SU-DHL-6 (cell line): Measurements from ENCODE around the gene ACER2.

Experiments
- H2AFZ ChIP-seq: fragments of 200-600 bp; sonication (generic); 2 replicates; pipeline ENCODE4 v1.6.1; 2014; ENCODE audit warnings: low read depth, mild to moderate bottlenecking, moderate library complexity, mixed read lengths, antibody characterized with exemption, low read length; ENCODE audit not compliant: severe bottlenecking
- H3F3A ChIP-seq: fragments of 200-600 bp; shearing (Covaris generic); 2 replicates; pipeline ENCODE4 v1.6.0; 2016; ENCODE audit warnings: antibody characterized with exemption, mild to moderate bottlenecking; ENCODE audit not compliant: insufficient read depth
- H3K27ac ChIP-seq: fragments of 200-600 bp; sonication (generic); 2 replicates; pipeline ENCODE4 v1.5.1; 2016; ENCODE audit warnings: low read depth, mild to moderate bottlenecking, low read length, moderate library complexity, mixed read lengths
- H3K27me3 ChIP-seq: fragments of 200-600 bp; sonication (generic), shearing (Covaris generic); 2 replicates; pipeline ENCODE4 v1.6.0; 2014; ENCODE audit warnings: mild to moderate bottlenecking, low read length
- H3K36me3 ChIP-seq: fragments of 200-600 bp; sonication (generic); 2 replicates; pipeline ENCODE4 v1.6.1; 2014; ENCODE audit warnings: mild to moderate bottlenecking, low read length, mixed read lengths
- H3K4me2 ChIP-seq: fragments of 300-600, 200-600 bp; shearing (Covaris generic), sonication (generic); 2 replicates; pipeline ENCODE4 v1.6.0; 2014; ENCODE audit warnings: low read length, low read depth, mild to moderate bottlenecking; ENCODE audit not compliant: poor library complexity, severe bottlenecking
- H3K4me3 ChIP-seq: fragments of 200-600 bp; sonication (generic); 2 replicates; pipeline ENCODE4 v1.5.1; 2014; ENCODE audit warnings: antibody characterized with exemption, low read length, mild to moderate bottlenecking, mixed read lengths; ENCODE audit not compliant: insufficient read depth, poor library complexity, severe bottlenecking
- H3K79me2 ChIP-seq: fragments of 200-600 bp; sonication (generic); 2 replicates; pipeline ENCODE4 v1.6.1; 2014; ENCODE audit warnings: mild to moderate bottlenecking, low read length, moderate library complexity; ENCODE audit not compliant: insufficient read depth
- H3K9ac ChIP-seq: fragments of 200-600 bp; sonication (generic); 2 replicates; pipeline ENCODE4 v1.7.0; 2014; ENCODE audit warnings: mild to moderate bottlenecking, low read length
- H3K9me2 ChIP-seq: fragments of 200-600 bp; sonication (generic); replicated peaks from 2 replicates; pipeline ENCODE4 v1.6.1; 2014; ENCODE audit warnings: low read length; ENCODE audit not compliant: insufficient read depth
- H3K9me3 ChIP-seq: fragments of 200-600 bp; sonication (generic); 2 replicates; pipeline ENCODE4 v1.6.1; 2014; ENCODE audit warnings: low read length, mixed read lengths; ENCODE audit not compliant: insufficient read depth
- H4K20me1 ChIP-seq: fragments of 200-600 bp; sonication (generic); 2 replicates; pipeline ENCODE4 v1.6.1; 2014; ENCODE audit warnings: low read depth, mild to moderate bottlenecking, antibody characterized with exemption, low read length, moderate library complexity, mixed read lengths
- EZH2phosphoT487 ChIP-seq: fragments of 200-600 bp; sonication (generic), shearing (Covaris generic); conservative IDR thresholded peaks from 2 replicates; pipeline ENCODE4 v1.6.1; 2018; ENCODE audit warnings: mild to moderate bottlenecking, antibody characterized with exemption, low read length, moderate library complexity, mixed read lengths
- TF ChIP-seq, protein P1 (sequence below): fragments of 200-600 bp; sonication (generic); IDR thresholded peaks from one replicate; pipeline ENCODE4 v1.5.1; 2017; ENCODE audit warnings: antibody characterized with exemption, mild to moderate bottlenecking, low read length, moderate library complexity; ENCODE audit not compliant: insufficient read depth, poor library complexity, severe bottlenecking

The ACER2 gene

DNA sequence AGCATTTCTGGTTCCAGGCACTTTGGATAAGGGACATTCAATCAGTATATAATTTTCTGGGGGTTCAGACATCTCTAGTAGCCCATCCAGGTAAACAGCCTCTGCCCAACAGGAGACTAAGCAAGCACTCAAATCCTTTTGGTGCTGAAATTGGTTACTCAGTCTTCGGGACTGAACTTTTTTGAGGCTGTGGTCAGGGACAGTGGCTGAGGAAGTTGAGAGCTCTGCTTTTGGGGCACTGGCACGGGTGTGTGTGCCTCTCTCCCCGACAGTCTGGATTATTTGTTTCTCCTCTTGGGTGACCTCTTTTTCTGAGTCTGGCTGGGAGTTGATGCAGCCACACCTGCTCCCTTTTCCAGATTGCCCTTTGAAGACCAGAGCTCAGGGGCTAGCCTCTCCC, 47.6 kb downstream of the ACER2 start:
- no peaks in the 10 kb centered on the region for H3K9me2 ChIP-seq
- H2AFZ ChIP-seq = no peak overlapping the region
- H3K36me3 ChIP-seq = no peaks in the 10 kb centered on the region
- H3K79me2 ChIP-seq = no peaks in the 10 kb centered on the region
- no peaks in the 10 kb centered on the region for H3F3A ChIP-seq
- no peak overlapping the region for H3K9ac ChIP-seq
- no peaks in the 10 kb centered on the region for H4K20me1 ChIP-seq
- no peaks in the 10 kb centered on the region for H3K27me3 ChIP-seq
- TF ChIP-seq, protein P1, sequence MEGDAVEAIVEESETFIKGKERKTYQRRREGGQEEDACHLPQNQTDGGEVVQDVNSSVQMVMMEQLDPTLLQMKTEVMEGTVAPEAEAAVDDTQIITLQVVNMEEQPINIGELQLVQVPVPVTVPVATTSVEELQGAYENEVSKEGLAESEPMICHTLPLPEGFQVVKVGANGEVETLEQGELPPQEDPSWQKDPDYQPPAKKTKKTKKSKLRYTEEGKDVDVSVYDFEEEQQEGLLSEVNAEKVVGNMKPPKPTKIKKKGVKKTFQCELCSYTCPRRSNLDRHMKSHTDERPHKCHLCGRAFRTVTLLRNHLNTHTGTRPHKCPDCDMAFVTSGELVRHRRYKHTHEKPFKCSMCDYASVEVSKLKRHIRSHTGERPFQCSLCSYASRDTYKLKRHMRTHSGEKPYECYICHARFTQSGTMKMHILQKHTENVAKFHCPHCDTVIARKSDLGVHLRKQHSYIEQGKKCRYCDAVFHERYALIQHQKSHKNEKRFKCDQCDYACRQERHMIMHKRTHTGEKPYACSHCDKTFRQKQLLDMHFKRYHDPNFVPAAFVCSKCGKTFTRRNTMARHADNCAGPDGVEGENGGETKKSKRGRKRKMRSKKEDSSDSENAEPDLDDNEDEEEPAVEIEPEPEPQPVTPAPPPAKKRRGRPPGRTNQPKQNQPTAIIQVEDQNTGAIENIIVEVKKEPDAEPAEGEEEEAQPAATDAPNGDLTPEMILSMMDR = no peak
- TF ChIP-seq EZH2phosphoT487 = no peak
- no peak overlapping the region for H3K4me3 ChIP-seq
- H3K27ac ChIP-seq = no peak overlapping the region
- H3K4me2 ChIP-seq = no peak overlapping the region
- no peaks in the 10 kb centered on the region for H3K9me3 ChIP-seq

DNA sequence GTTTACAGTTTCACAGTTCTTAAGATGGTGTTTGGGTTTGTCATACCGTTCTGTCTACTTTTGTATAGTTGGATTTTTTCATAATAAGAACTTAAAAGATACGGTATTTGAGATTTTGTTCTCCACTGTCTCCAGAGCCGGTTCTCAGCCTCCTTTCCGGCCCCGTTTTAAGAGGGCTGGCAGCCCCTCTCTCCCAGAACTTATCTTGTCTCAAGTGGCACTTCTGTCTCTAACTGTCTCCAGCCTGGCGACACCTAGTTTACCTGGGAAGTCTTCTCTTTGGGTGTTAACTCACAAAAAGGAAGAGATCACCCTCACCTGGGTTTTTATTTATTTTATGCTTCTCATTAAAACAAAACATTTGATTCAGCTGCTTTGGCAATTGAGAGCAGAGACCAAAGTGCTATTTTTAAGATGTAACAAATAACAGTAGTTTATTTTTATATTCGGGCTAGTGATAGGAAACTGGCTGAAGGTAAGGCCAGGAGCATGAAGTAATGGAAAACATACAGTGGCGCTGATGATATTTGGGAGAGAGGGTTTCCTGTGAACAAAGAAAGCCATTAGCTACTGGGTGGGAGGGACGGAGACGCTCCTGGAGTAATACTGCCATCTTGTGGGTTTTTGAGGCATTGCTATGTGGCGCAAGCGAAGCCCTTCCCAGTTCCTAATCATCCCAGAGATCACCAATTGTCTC, 48.3 kb downstream of the ACER2 start:
- H3K9me3 ChIP-seq = no peaks in the 10 kb centered on the region
- H3K4me2 ChIP-seq = peak overlapping the region; percentile 31
- TF ChIP-seq, protein P1 = peak; percentile 80
- TF ChIP-seq EZH2phosphoT487 = no peak
- H3K79me2 ChIP-seq = no peaks in the 10 kb centered on the region
- peak overlapping the region; percentile 69 for H2AFZ ChIP-seq
- H4K20me1 ChIP-seq = no peaks in the 10 kb centered on the region
- H3K27me3 ChIP-seq = no peaks in the 10 kb centered on the region
- no peak overlapping the region for H3K27ac ChIP-seq
- H3K9ac ChIP-seq = no peak overlapping the region
- no peaks in the 10 kb centered on the region for H3F3A ChIP-seq
- H3K4me3 ChIP-seq = no peak overlapping the region
- no peaks in the 10 kb centered on the region for H3K36me3 ChIP-seq
- no peaks in the 10 kb centered on the region for H3K9me2 ChIP-seq

DNA sequence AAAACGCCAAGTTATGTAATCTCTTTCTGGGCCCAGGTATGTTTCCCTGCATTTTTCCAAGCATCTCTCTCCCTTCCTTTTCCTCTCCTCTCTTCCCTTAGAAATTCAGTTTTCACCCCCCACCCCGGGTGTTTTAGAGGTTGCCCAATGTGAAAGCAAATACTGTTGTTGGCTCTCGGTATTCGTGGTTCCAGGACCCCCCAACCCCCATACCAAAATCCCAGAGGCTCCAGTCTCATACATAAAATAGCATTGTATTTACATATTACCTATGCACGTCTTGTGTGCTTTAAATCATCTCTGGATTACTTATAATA, 48.8 kb downstream of the ACER2 start:
- Histone ChIP-seq H2AFZ (no peak overlapping the region), H3K9me3 (no peaks in the 10 kb centered on the region), H4K20me1 (no peaks in the 10 kb centered on the region), H3K4me3 (no peak overlapping the region), H3K27me3 (no peaks in the 10 kb centered on the region), H3K4me2 (peak overlapping the region; percentile 31), H3K36me3 (no peaks in the 10 kb centered on the region), H3K79me2 (no peaks in the 10 kb centered on the region), H3K9me2 (no peaks in the 10 kb centered on the region), H3F3A (no peaks in the 10 kb centered on the region), H3K9ac (no peak overlapping the region), H3K27ac (no peak overlapping the region)
- TF ChIP-seq, protein P1 = no peak
- no peak for TF ChIP-seq EZH2phosphoT487
